GM23338 (cell line): ENCODE measurements around the gene PSMD11. TPM values are rescaled to one million over a fixed set of nuclear protein-coding genes. Genes with fewer than 3 reads are reported as not detected.

Experiments used
- ATAC-seq: fragments of 200-7000 bp; cut with Tn5 transposase; 3 replicates; pipeline ENCODE4 v1.9.1; 2020
- DNase-seq: peaks from one replicate; pipeline ENCODE4 v3.0.0-alpha.2; 2015; ENCODE audit warnings: low spot score
- H2AFZ ChIP-seq: fragments of 200-600 bp; sonication (generic); 2 replicates; pipeline ENCODE4 v1.8.0; 2016; ENCODE audit warnings: antibody characterized with exemption, mild to moderate bottlenecking, moderate library complexity
- H3F3A ChIP-seq: fragments of 200-600 bp; sonication (generic); replicated peaks from 2 replicates; pipeline ENCODE4 v1.8.0; 2017; ENCODE audit warnings: antibody characterized with exemption, mixed run types, low read depth
- H3K27ac ChIP-seq: fragments of 200-600 bp; sonication (generic); 2 replicates; pipeline ENCODE4 v1.6.1; 2016; ENCODE audit warnings: low read depth
- H3K27me3 ChIP-seq: fragments of 200-600 bp; sonication (generic); 2 replicates; pipeline ENCODE4 v1.8.0; 2016; ENCODE audit warnings: mild to moderate bottlenecking, mixed run types, moderate library complexity; ENCODE audit not compliant: insufficient read depth
- H3K36me3 ChIP-seq: fragments of 200-600 bp; sonication (generic); 2 replicates; pipeline ENCODE4 v1.8.0; 2016; ENCODE audit warnings: mild to moderate bottlenecking; ENCODE audit not compliant: insufficient read depth
- H3K4me1 ChIP-seq: fragments of 200-600 bp; sonication (generic); 2 replicates; pipeline ENCODE4 v1.8.0; 2016; ENCODE audit warnings: mild to moderate bottlenecking, moderate library complexity; ENCODE audit not compliant: insufficient read depth
- H3K4me2 ChIP-seq: fragments of 200-600 bp; sonication (generic); 2 replicates; pipeline ENCODE4 v1.7.1; 2017; ENCODE audit warnings: mixed run types
- H3K4me3 ChIP-seq: fragments of 200-600 bp; sonication (generic); 2 replicates; pipeline ENCODE4 v1.6.1; 2016; ENCODE audit warnings: mixed run types
- H3K79me2 ChIP-seq: fragments of 200-600 bp; sonication (generic); replicated peaks from 2 replicates; pipeline ENCODE4 v1.8.0; 2017; ENCODE audit warnings: mild to moderate bottlenecking; ENCODE audit not compliant: insufficient read depth
- H3K9me2 ChIP-seq: fragments of 200-600 bp; sonication (generic); 2 replicates; pipeline ENCODE4 v1.8.0; 2017; ENCODE audit not compliant: insufficient read depth
- H4K20me1 ChIP-seq: fragments of 200-600 bp; sonication (generic); replicated peaks from 2 replicates; pipeline ENCODE4 v1.8.0; 2017; ENCODE audit warnings: mild to moderate bottlenecking; ENCODE audit not compliant: insufficient read depth
- H3K27ac Mint-ChIP-seq: 2 replicates; pipeline ENCODE4 v1.8.0; 2020; ENCODE audit warnings: inconsistent platforms, mild to moderate bottlenecking, moderate library complexity, mixed read lengths
- H3K27me3 Mint-ChIP-seq: 3 replicates; pipeline ENCODE4 v1.8.0; 2022; ENCODE audit warnings: low read depth, mild to moderate bottlenecking, moderate library complexity, mixed read lengths, inconsistent platforms; ENCODE audit not compliant: insufficient read depth, poor library complexity
- H3K36me3 Mint-ChIP-seq: 3 replicates; pipeline ENCODE4 v1.8.0; 2021; ENCODE audit warnings: low read depth, mild to moderate bottlenecking, inconsistent platforms, moderate library complexity, mixed read lengths
- H3K4me1 Mint-ChIP-seq: 3 replicates; pipeline ENCODE4 v1.8.0; 2020; ENCODE audit warnings: mild to moderate bottlenecking, inconsistent platforms, mixed read lengths
- H3K4me3 Mint-ChIP-seq: 3 replicates; pipeline ENCODE4 v1.8.0; 2021; ENCODE audit warnings: moderate library complexity, mild to moderate bottlenecking, inconsistent platforms, mixed read lengths
- H3K9me3 Mint-ChIP-seq: 3 replicates; pipeline ENCODE4 v1.8.0; 2020; ENCODE audit warnings: moderate library complexity, mild to moderate bottlenecking, inconsistent platforms, mixed read lengths
- CREB1 ChIP-seq: fragments of 250-450 bp; sonication (Bioruptor Pico); IDR thresholded peaks from 2 replicates; pipeline ENCODE4 v1.5.0; 2020; ENCODE audit warnings: low read depth, mild to moderate bottlenecking, moderate library complexity
- CTCF ChIP-seq, 2 experiments: fragments of 200-600 bp in 1 of 2; sonication (generic) in 1 of 2; conservative IDR thresholded peaks; 2 replicates each; pipeline versions ENCODE4 v1.5.1 to v1.6.1; 2016 to 2017; ENCODE audit warnings: antibody characterized with exemption in 2 of 2, low read depth in 2 of 2, mild to moderate bottlenecking in 2 of 2, moderate library complexity in 1 of 2
- ETS1 ChIP-seq: IDR thresholded peaks from 2 replicates; pipeline ENCODE4 v1.6.1; 2016; ENCODE audit warnings: antibody characterized with exemption
- EZH2 ChIP-seq: fragments of 200-600 bp; sonication (generic); IDR thresholded peaks from one replicate; pipeline ENCODE4 v1.8.0; 2017; ENCODE audit warnings: antibody characterized with exemption, mild to moderate bottlenecking, low read depth; ENCODE audit not compliant: unreplicated experiment
- NANOG ChIP-seq: IDR thresholded peaks from 2 replicates; pipeline ENCODE4 v1.6.1; 2016; ENCODE audit warnings: antibody characterized with exemption, borderline replicate concordance
- POLR2AphosphoS5 ChIP-seq: IDR thresholded peaks from 2 replicates; pipeline ENCODE4 v1.6.1; 2016; ENCODE audit warnings: antibody characterized with exemption, low read depth
- REST ChIP-seq: IDR thresholded peaks from one replicate; pipeline ENCODE4 v1.6.1; 2018; ENCODE audit warnings: antibody characterized with exemption; ENCODE audit not compliant: unreplicated experiment
- STAT1 ChIP-seq: IDR thresholded peaks from one replicate; pipeline ENCODE4 v1.6.1; 2016; ENCODE audit warnings: antibody characterized with exemption; ENCODE audit not compliant: unreplicated experiment
- ZNF331 ChIP-seq: fragments of 250-450 bp; sonication (Bioruptor Pico); IDR thresholded peaks from 2 replicates; pipeline ENCODE4 v1.5.0; 2020; ENCODE audit warnings: low read depth, mild to moderate bottlenecking, moderate library complexity
- ZNF462 ChIP-seq: fragments of 250-450 bp; sonication (Bioruptor Pico); IDR thresholded peaks from 2 replicates; pipeline ENCODE4 v1.5.0; 2020; ENCODE audit warnings: mild to moderate bottlenecking, moderate library complexity
- polyA plus RNA-seq: library from polyadenylated mRNA; unstranded; fragments of >200 nt; fragmentation: Nextera tagmentation; extraction: Ambion mirVana; gene quantifications from 2 replicates; pipeline ENCODE4 v1.2.1, GENCODE V29; 2016
- total RNA-seq: library from RNA; depleted of rRNA; stranded (reverse); fragments of >200 nt; shearing (Covaris generic); gene quantifications from 2 replicates; pipeline ENCODE4 v1.2.3, GENCODE V29; 2014

Gene PSMD11
- total and polyA plus RNA-seq, 2 experiments from 2014 or later, result 180 to 360 TPM

- TF ChIP-seq CTCF (conservative IDR thresholded peaks at IDR 0.05; ENCODE audit: low read depth in 2 of 2) (no peak), STAT1 (no peak), CREB1 (CRISPR knock-in tag) (no peak), ZNF462 (CRISPR knock-in tag) (no peak), POLR2AphosphoS5 (no peak)
Observed at GRCh38 chr17:32475258-32475657, 30.9 kb downstream of the PSMD11 start (continued).

- Histone ChIP-seq H3K4me1 (peaks cover 8% of the 10 kb centered on the region; the same call in 1 of the 2 replicates), H3F3A (0 out of 2 replicates have a peak, but pooled peaks cover 27% of the 10 kb centered on the region), H3K4me3 (no peak overlapping the region), H3K36me3 (peaks cover 83% of the 10 kb centered on the region), H2AFZ (no peak overlapping the region), H3K27me3 (no peaks in the 10 kb centered on the region), H3K4me2 (no peak overlapping the region), H3K79me2 (no peaks in the 10 kb centered on the region), H3K27ac (no peak overlapping the region), H3K9me2 (no peaks in the 10 kb centered on the region), H4K20me1 (peaks cover 23% of the 10 kb centered on the region)
- Mint-ChIP-seq H3K27me3 (peaks cover 7% of the 10 kb centered on the region), H3K4me3 (no peak overlapping the region), H3K4me1 (peaks cover 27% of the 10 kb centered on the region), H3K9me3 (no peaks in the 10 kb centered on the region), H3K27ac (no peak overlapping the region), H3K36me3 (peaks cover 94% of the 10 kb centered on the region)
- no peak for DNase-seq
- ATAC-seq, result no peak
- TF ChIP-seq REST (no peak), POLR2AphosphoS5 (no peak), STAT1 (no peak), CTCF (conservative IDR thresholded peaks at IDR 0.05; ENCODE audit: low read depth in 2 of 2) (no peak), ETS1 (no peak), ZNF331 (CRISPR knock-in tag) (no peak), EZH2 (no peak), NANOG (no peak)
Observed at GRCh38 chr17:32477220-32477619, 32.9 kb downstream of the PSMD11 start.
